HG03108 (cell line): ENCODE data around the gene METTL6.
"Not testable (repeated sequence)": the region's sequence is repeated elsewhere in the genome, so short reads cannot be mapped to it uniquely, and the experiment has no call there.

Experiments used
- ATAC-seq: cut with Tn5 transposase; IDR thresholded peaks from one replicate; pipeline ENCODE4 v1.9.1; 2021; ENCODE audit warnings: moderate library complexity; ENCODE audit not compliant: unreplicated experiment

The METTL6 gene

DNA sequence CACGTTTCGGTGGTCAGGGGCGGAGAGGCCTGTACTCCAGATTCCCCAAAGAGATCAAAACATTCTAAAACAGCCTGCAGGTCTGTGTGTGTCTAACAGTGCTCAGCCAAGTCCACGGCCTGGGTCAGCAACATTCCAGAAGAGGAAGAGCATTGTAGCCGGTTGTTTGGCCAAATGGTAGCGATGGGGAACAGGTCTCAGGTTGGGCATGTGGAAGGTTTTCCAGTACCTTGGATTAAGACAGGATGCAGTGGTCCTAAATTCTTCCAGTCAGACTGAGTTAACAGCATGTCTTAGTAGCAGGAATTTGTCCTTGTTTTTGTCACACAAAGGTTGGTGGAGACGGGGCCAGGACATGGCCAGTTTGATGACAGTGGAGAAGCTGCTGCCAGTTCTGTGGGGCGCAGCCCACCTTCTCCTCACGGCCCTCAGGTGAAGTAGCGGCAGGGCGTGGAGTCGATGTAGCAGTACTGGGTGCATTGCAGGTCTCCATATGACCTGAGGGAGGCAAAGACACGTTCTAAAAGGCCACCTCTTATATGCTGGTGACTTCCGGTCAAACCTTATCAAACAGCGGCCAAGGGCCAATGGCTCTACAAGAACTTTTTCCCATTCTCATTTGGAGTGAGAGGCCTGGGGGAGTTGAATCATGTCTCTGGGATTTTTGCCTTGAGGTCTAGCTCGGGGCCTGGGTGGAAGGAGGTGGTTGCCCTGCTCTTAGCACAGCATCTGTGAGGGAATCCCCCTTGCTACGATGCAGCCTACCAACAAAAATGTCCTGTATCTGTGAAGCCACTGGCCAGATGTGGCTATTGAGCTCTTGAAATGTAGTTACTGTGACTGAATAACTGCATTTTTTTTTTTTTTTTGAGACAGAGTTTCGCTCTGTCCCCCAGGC lies 24.1 kb upstream of the METTL6 start:
- ATAC-seq, result no peak

DNA sequence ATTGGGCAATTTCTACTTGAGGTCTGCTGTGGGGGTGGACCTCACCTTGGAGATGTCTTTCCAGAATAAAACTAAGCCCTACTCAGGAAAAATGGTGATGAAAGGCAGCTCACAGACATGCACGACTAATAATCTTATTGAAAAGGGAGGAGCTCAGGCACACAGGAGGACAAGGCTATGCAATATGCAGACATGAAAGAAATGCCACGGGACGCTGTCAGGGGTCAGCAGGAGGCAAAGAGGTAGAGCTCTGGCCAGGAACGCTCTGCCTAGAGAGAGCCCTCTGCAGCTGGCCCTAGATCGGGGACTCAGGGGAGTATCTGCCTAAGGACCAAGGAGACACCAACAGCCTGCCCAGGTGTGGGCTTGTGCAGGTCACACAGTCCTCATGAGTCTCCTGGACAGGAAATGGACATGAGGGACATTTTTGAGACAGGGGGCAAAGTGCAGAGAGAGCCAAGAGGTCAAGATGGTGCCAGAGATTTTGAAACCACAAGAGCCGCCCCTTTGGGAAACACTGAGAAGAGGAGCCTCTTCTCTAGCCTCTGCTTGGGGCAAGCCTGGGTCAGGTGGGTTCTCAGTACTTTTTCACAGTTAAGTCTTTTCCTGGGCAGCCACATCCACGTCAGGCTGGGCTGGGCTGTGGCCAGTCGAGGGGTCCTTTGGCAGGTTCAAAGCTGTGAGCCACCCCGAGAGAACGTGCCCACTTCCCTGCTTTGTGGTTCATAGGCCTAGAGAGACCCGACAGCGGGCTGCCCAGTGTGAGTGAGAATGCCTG lies 23.3 kb upstream of the METTL6 start:
- ATAC-seq, result no peak

DNA sequence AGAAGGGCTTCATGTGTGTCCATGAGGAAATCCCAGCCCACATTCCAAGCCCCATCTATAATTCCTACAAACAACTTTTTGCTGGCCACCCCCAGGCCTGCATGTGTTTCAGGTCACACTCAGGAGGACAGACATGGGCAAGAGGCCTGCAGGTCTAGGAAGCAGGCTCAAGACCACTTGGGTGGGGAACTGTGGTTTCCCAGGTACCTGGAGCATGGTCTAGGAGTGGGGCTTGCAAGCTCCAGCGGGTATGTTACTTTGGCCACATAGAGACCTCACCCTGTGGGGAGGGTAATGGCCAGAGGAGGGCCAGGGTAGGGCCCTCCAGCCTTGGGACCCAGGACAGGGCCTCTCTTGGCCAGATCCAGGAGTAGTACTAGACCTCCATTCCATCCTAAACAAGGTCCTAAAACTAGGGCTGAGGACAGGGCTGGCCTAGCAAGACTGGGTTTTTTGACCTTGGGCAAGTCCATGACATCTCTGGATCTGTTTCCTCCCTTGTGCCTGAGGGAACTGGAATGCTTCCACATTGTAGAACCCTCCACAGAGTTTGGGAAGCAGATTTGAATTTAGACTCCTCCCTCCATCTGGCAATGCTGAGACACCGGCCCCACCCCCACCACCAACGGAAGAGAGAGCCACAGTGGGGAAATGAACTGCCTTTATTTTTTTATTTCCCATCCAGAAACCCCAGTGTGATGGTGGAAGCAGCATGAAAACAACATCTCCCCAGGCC lies 22.3 kb upstream of the METTL6 start:
- ATAC-seq, result no peak

DNA sequence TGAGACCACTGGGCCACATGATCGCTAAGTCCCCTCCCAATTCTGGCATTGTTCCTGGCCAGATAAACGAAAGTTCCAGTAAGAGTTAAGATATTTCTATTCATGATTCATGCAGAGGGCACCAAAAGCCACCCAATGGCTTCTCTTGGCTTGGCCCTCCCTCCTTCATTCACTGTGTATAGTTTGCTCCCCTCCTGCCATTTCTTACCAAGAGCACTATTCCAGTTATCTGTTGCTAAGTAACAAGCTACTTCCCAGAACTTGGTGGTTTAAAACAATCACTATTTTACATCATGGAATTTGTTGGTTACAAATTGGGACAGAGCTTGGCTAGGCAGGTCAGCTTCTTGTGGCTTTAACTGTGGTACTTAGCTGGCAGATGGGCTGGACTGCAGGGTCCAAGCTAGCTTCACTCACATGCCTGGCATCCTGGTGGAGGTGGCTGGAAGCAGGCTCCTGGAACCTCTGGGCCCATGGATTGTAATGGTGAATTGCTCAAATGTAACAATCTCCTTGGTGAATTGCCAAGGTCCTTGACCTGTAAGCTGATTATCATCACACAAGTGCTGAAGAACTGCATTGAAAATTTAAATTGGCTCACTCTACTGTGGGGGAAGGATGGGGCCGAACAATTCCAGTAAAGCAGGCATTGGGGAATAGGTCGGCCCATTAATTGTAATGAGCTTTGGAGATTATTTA lies 16.6 kb upstream of the METTL6 start:
- ATAC-seq, result no peak

DNA sequence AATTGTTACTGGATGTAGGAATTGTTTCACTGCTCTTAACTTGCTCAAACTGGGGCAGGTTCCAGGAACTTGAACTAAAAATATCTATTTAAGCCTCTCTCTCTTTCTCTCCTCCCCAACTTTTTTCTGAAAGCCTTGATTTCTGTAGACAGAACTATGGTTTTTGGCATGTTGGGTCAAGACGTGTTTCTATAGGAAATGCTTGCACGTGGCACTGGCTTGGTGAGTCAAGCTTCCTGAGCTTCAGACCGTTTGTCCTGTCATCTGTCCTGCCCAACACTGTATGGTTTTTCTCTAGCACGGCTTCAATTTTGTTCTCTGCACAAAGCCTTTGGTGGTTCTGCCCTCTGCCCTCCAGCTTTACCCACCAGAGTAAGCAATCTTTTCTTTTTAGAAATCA lies 13.5 kb upstream of the METTL6 start:
- ATAC-seq, result no peak

DNA sequence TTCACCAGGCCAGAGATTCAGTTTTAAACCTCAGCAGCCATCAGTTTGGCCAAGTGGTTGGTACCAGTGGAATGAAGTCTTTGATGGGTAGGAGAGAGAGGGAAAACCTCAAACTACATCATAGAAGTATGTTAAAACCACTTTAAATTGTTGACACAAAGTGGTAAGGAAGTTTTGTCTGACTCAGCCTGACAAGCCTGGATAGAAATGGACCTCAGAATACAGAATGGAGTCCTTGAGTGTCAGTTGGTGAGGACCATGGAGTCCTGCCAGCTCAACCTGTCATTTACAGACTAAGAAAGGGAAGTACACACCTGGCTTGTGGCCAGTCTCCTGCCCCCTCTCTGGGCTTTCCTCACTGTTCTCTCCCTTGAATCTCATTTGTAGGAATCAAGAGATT lies 12.1 kb upstream of the METTL6 start:
- no peak for ATAC-seq

DNA sequence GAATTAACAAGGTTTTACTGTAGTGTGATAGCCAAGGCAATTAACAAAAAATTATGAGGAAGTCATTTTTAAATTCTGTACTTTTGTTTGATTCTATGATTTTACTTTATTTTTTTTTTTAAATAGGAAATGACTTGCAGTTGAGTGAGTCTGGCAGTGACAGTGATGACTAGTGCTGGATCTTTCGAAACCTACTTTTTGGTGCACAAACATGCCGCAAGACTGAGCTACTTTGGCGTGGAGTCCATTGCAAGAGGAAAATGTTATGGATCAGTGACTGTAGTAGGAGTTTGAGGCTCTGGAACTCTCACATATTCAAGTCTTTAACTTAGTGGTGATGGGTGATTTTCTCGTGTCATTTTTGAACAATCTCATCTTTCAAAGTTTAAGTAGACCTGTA lies 11.6 kb upstream of the METTL6 start:
- ATAC-seq, result no peak

DNA sequence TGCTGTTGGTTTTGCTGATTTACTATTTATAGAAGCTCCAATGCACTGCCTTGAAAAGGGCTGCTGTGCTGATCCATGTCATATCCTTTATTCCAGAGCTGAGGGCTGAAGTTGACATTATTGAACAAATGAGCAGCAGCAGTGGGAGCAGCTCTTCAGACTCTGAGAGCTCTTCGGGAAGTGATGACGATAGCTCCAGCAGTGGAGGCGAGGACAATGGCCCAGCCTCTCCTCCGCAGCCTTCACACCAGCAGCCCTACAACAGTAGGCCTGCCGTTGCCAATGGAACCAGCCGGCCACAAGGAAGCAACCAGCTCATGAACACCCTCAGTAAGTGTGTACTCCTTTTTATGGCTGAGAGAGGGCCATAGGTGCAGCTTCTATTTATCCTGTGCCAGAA lies 8.9 kb upstream of the METTL6 start:
- no peak for ATAC-seq

DNA sequence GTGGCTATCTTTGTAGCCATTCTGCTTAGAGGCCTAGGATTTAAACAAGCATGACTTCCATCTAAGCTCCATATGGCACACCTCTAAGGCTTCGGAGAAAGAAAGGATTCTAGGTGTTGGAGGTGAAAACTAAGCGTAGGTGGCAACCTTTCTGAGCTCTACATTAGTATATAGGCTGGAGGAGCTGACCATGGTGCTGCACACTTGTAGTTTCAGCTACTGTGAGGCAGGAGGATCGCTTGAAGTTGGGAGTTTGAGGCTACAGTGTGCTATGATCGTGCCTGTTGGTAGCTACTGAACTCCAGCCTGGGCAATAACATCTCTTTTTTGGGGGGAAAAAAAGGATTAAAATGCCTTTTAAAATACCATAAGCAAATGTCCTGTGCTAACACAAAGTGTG lies 7.4 kb upstream of the METTL6 start:
- ATAC-seq, result no peak

DNA sequence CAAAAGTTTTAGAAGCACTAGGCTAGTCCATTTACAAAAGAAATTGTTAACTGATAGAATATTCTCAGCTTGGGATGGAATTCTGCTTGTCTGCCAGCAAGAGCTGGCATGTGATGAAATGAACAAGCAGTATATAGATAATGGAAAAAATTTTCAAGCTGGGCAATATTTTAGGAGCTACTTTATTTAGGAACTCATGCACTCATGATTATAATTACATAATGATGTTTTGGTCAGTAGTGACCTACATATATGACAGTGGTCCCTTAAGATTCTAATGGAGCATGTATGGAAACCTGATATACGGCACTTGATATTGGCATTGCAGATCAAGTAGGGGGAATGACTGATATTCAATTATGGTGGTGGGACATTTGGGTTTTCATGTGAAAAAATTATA lies 6.2 kb upstream of the METTL6 start:
- ATAC-seq, result no peak

DNA sequence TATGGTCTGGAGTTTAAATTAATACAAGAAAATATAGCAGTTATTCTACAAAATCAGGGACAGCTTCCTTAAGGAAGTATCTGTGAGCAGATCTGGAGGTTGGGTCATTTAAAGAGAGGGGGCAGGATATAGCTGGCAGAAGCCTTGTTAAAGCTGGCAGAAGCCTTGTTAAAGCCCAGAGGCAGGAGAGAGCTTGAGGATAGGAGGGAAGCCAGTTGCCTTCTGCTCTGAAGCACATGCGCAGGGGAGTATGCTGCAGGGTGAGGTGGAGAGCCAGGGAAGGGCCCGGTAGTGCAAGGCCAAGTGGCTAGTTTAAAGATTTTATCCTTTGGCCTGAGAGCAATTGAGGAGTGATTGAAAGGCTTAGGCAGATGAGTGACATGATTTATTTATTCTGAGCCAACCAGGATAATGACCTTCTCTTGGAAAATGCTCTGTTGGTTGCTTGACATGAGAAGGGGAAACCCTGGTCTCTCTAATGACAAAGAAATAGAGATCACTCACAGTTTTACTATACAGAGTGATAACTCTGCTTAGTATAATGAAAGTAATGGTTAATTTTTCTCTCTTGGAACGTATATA lies 4.0 kb upstream of the METTL6 start:
- no peak for ATAC-seq

DNA sequence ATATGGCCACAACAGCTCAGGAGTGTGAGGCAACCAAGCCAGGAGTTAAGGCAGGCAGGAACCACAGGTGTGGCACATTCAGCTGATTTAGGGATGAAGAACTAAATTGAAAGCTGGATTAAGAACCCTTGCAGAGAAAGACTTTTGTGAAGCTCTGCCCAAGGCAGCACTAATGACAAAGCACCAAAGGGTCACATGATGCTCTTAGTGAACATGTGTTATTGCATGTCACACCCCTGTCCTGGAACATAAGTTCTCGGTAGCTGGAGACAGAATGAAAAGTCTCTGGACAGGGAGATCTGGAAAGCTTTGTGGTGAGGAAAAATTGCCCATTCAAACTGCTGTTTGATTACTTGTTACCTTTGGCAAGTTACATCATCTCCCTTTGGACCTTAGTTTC lies 3.3 kb upstream of the METTL6 start:
- ATAC-seq, result no peak

DNA sequence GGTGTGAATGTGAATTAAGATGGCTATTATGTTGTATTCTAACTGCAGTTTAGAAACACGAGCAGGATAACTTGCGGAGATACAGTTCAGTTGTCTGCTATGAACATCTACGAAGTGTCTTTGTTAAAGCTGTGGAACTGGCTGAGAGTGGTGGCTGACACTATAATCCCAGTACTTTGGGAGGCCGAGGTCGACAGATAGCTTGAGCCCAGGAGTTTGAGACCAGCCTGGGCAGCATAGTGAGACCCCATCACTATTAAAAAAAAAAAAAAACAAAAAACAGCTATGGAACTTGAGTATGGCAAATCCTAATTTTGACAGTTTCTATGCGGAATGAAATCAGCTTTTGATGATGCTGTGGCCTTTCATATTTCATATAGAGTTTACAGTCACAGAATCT lies 1.7 kb upstream of the METTL6 start:
- no peak for ATAC-seq

DNA sequence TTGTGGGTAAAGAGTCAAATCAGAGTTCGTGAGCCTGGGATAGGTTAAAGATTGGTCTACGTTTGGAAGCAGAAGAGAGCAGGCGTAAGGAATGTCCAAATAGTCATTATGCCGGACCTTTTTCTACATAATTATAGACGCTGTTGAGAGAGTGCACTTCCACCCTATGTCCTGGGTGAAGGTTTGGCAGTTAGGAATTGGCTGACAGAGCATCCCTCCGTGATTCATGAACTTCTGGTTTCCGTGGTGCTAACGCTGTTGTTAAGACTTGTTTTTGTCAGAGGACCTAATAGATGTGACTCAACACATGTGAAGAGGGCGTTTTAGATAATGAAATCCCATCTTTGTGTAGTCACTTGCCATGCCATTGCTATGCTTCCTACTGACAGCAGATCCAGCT lies 1.2 kb upstream of the METTL6 start:
- ATAC-seq, result no peak

DNA sequence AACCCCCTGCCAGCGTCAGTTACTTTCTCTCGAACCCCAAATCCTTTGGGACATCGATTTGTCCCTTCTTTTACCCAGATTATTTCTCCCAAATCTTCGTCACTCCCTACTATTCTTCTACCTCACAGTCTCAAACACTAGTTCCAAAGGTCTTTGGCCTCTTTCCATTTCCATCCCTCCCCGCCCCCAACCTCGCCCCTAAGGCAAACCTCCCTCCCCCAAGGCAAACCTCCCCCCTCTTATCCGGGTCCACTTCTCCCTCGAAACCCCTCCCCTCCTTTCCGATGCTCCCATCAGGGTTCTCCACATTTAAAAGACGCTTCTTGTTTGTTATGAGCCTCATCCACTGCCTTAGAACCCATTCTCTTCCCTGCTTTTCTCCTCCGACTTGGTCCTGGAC lies 637 bp upstream of the METTL6 start:
- no peak for ATAC-seq

DNA sequence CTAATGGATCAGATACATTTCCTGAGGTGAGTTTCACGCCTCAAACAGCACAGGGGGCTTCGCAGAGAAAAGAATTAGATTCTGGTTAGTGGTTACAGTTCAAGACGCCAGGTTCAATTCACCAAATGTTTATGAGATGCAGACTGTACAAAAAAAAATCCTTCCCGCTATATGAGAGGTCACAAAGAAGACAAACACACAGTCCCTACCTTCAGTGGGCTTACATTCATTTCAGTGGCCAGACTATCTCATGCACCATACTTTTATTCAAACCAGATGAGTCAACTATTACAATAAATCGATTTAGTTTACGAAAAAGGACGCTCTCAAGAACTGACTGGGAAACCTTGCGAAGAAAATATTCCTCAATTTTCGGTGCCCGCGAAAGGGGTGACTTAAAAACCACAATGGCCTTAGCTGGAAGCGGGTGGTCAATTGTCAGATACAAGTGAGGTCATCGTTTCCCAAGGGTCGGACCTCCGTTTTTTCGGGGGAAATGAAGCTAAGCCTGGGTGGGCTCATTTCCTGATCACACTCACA lies 695 bp downstream of the METTL6 start:
- no peak for ATAC-seq

DNA sequence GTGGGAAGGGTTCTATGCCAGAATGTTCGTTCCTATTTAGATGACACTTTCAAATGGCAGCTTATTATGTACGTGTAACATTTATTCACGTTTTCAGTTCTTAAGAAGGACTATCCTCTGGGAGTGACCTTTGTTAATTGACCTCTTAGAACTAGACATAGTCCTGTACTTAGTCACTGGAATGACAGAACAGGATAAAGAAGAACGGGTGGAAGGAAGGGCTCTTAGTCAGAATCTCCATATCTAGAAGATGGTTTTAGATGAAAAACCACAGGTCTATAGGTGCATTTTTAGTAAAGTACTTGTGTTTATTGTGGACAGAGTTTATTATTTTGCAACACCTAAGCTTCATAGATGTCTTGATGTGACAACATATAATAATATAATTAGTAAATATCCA lies 6.5 kb downstream of the METTL6 start:
- no peak for ATAC-seq

DNA sequence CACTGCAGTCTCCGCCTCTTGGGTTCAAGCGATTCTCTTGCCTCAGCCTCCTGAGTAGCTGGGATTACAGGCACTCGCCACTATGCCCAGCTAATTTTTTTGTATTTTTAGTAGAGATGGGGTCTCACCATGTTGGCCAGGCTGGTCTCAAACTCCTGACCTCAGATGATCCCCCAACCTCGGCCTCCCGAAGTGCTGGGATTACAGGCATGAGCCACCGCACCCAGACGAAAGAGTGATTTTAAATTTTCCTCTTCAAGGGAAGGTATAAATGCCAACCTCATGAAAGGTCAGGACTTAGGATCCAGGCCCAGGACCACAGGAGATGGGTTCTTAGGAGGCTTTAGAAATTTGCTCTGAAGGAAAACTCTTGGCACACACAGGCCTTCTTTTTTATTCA lies 16.4 kb downstream of the METTL6 start:
- ATAC-seq, result not testable (repeated sequence)

DNA sequence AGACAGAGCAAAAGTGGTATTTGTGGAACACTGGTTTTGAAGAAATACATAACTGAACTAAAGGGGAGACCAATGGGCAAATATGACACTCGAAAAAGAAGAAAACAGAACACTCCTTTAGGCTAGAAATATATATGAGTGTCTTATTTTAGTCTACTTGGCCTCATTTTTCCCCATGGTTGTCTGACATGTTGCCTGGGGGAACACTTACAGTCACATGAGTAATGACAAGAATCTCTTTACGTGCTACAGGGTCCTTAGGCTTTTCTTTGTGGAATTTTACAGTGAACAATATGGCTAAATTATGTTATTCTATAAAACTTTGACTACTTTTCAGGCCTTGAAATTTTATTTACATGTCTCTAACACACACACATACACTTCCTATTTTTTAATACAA lies 17.6 kb downstream of the METTL6 start:
- no peak for ATAC-seq

DNA sequence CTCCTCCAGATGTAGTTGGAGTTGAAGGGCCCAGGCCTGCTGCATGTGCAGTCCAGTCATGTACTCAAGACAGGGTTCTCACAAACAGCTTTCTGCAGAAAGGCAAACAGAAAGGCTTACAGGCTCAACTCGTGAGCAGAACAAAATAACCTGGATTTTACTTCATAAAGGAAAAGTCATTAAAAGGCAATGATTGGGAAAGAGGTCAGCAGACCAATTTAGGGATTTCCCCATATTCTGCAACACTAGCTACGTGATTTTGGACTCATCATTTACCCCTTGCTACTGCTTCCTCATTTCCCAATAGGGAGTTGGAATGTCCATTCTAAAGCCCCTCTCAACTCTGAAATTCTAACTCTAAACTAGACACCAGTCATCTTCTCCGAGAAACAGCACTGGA lies 18.1 kb downstream of the METTL6 start:
- ATAC-seq, result no peak
